Measurements from ENCODE around the gene MS4A10.
A peak's percentile ranks its signal among the peaks of the same experiment; 100 is the strongest.

GRCh38 chr11:60762851-60763691, 22.1 kb upstream of the MS4A10 start:
- no peak for TF ChIP-seq REST (IDR thresholded peaks at IDR 0.05)
- peak; percentile 26 for TF ChIP-seq CTCF (IDR thresholded peaks at IDR 0.05; ENCODE audit: low read depth, low read length, missing input control)
- TF ChIP-seq SP1 (IDR thresholded peaks at IDR 0.05) = no peak
- no peak for TF ChIP-seq JUND (IDR thresholded peaks at IDR 0.05)
- TF ChIP-seq ZBTB33 (IDR thresholded peaks at IDR 0.05) = no peak
